Measurements from ENCODE around the gene FYCO1.

FYCO1 gene

DNA sequence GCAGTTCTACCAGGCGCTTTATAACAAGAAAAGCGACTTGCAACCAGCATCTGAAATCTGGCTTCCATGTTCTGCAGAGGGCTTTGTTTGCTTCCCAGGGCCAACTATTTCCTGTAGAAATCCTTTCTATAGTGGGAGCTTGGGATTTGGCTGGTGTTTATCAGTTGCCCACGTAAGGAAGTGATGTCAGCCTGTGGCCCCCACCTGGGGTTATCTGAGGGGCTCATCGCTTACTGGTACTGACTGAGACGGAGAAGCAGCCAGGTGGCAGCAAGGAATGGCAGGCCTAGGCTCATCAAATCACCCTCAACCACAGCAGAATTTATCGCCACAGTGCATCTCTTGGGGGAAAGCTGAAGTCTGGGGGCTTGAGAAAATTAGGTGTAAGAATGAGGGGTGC lies 123.8 kb downstream of the FYCO1 start:
- no peak overlapping the region for H3K27ac ChIP-seq
- TF ChIP-seq ZFX (IDR thresholded peaks at IDR 0.05; ENCODE audit: borderline replicate concordance) (no peak), CTCF (IDR thresholded peaks at IDR 0.05) (no peak)

DNA sequence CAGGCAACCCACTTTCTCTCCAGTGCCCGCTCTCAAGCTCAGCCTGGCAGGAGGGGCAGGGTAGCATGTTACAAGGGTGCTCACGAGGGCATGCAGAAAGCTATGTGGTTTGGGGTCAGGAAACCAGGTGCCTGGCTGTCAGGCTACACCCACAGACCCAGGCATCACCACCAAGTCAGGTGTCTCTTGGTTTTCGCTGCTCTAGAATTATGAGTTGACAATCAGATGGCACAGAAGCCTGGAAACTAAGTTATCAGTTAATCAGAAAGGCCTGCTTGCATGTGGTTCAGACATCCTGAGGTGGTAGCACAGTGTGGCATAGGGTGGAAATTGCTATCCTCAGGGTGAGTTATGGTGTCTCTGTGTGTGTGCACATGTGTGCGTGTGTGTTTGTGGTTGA lies 125.5 kb downstream of the FYCO1 start:
- H3K27ac ChIP-seq = no peak overlapping the region
- no peak for TF ChIP-seq CTCF (IDR thresholded peaks at IDR 0.05)
- no peak for TF ChIP-seq ZFX (IDR thresholded peaks at IDR 0.05; ENCODE audit: borderline replicate concordance)

- TF ChIP-seq CTCF (IDR thresholded peaks at IDR 0.05) = no peak
- TF ChIP-seq ZFX (IDR thresholded peaks at IDR 0.05; ENCODE audit: borderline replicate concordance) = no peak
- no peak overlapping the region for H3K27ac ChIP-seq
These were observed 126.0 kb downstream of the FYCO1 start for GRCh38 chr3:45869638-45870037.

- no peak overlapping the region for H3K27ac ChIP-seq
- TF ChIP-seq CTCF (IDR thresholded peaks at IDR 0.05) (no peak), ZFX (IDR thresholded peaks at IDR 0.05; ENCODE audit: borderline replicate concordance) (no peak)
These were observed 127.0 kb downstream of the FYCO1 start for GRCh38 chr3:45868650-45869049.

DNA sequence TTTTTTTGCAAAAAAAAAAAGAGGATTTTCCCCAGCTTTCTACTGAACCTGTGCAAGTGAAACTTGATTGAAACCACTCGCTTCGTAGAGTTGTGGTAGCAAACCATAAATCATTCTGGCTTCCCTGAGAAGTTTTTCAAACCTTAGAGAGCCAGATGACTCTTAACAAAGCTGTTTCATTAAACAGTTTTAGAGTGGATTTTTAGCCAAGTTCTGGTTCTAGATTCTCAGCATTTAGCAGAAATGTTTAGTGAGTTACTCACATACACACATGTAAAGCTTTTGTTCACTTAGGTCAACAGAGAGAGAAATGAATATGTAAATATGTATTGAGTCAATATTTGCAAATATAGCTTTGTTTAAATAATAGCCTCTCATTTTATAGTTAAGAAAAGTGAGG lies 127.4 kb downstream of the FYCO1 start:
- H3K27ac ChIP-seq = no peak overlapping the region
- TF ChIP-seq CTCF (IDR thresholded peaks at IDR 0.05) (no peak), ZFX (IDR thresholded peaks at IDR 0.05; ENCODE audit: borderline replicate concordance) (no peak)

All from 22Rv1 (cell line).